DOHH2 (cell line): Measurements from ENCODE around the gene RETREG1.

Source experiments
- H3F3A ChIP-seq: fragments of 200-600 bp; sonication (generic), shearing (Covaris generic); 2 replicates; pipeline ENCODE4 v1.6.0; 2016; ENCODE audit warnings: antibody characterized with exemption, mild to moderate bottlenecking; ENCODE audit not compliant: control insufficient read depth, insufficient read depth
- H3K27ac ChIP-seq: fragments of 200-600 bp; sonication (generic); 2 replicates; pipeline ENCODE4 v1.5.1; 2014; ENCODE audit warnings: low read depth, mild to moderate bottlenecking, low read length, moderate library complexity
- H3K27me3 ChIP-seq: fragments of 200-600 bp; sonication (generic); 2 replicates; pipeline ENCODE4 v1.6.1; 2014; ENCODE audit warnings: mild to moderate bottlenecking, low read length, mixed read lengths; ENCODE audit not compliant: control insufficient read depth
- H3K36me3 ChIP-seq: fragments of 200-600 bp; sonication (generic); 2 replicates; pipeline ENCODE4 v1.6.1; 2014; ENCODE audit warnings: mild to moderate bottlenecking, low read length, moderate library complexity, mixed read lengths; ENCODE audit not compliant: control insufficient read depth
- H3K4me1 ChIP-seq: fragments of 200-600 bp; sonication (generic); 2 replicates; pipeline ENCODE4 v1.6.1; 2014; ENCODE audit warnings: mild to moderate bottlenecking, low read length, mixed read lengths; ENCODE audit not compliant: control insufficient read depth
- H3K4me2 ChIP-seq: fragments of 200-600 bp; sonication (generic); 2 replicates; pipeline ENCODE4 v1.6.0; 2014; ENCODE audit warnings: mild to moderate bottlenecking, low read length, moderate library complexity
- H3K4me3 ChIP-seq: fragments of 200-600 bp; sonication (generic); 2 replicates; pipeline ENCODE4 v1.5.1; 2014; ENCODE audit warnings: mild to moderate bottlenecking, low read length, mixed read lengths
- H3K79me2 ChIP-seq: fragments of 200-600 bp; sonication (generic); 2 replicates; pipeline ENCODE4 v1.6.1; 2014; ENCODE audit warnings: mild to moderate bottlenecking, low read length, mixed read lengths; ENCODE audit not compliant: control insufficient read depth
- H3K9me2 ChIP-seq: fragments of 200-600 bp; sonication (generic); replicated peaks from 2 replicates; pipeline ENCODE4 v1.6.1; 2014; ENCODE audit warnings: mild to moderate bottlenecking, low read length, mixed read lengths; ENCODE audit not compliant: control insufficient read depth
- H3K9me3 ChIP-seq: fragments of 200-600 bp; sonication (generic); 2 replicates; pipeline ENCODE4 v1.6.1; 2014; ENCODE audit warnings: antibody characterized with exemption, low read length, mixed read lengths; ENCODE audit not compliant: control insufficient read depth, insufficient read depth
- H4K20me1 ChIP-seq: fragments of 200-600 bp; sonication (generic); 2 replicates; pipeline ENCODE4 v1.6.0; 2014; ENCODE audit warnings: low read depth, mild to moderate bottlenecking, antibody characterized with exemption, low read length, moderate library complexity; ENCODE audit not compliant: control insufficient read depth, insufficient read depth
- EZH2phosphoT487 ChIP-seq: fragments of 200-600 bp; sonication (generic); IDR thresholded peaks from 2 replicates; pipeline ENCODE4 v1.6.1; 2017; ENCODE audit warnings: borderline replicate concordance, mild to moderate bottlenecking, antibody characterized with exemption, low read length, moderate library complexity, mixed read lengths
- TF ChIP-seq, protein P1 (sequence below): fragments of 200-600 bp; sonication (generic); IDR thresholded peaks from one replicate; pipeline ENCODE4 v1.5.1; 2014; ENCODE audit warnings: antibody characterized with exemption, mild to moderate bottlenecking, low read depth, low read length; ENCODE audit not compliant: poor library complexity, severe bottlenecking

The RETREG1 gene

DNA sequence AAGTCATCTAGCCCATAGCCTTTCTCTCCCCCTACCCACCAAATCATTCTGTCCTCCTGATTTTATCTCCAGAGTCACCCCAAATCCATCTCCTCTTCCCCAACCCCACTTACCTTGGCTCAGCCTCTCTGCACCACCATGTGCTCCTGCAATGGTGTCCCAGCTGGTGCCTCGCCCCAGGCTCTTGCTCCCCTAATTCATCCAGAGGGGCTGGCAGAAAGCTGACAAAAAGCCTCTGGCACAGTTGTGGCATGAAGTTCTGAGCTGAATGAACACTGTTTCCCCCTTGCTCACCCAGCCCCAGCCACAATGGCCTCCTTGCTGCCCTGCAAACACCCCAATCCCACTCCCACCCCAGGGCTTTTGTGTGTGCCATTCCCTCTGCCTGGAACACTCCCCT lies 10.2 kb downstream of the RETREG1 start:
- Histone ChIP-seq H3F3A (no peaks in the 10 kb centered on the region), H3K9me2 (no peaks in the 10 kb centered on the region), H3K36me3 (no peaks in the 10 kb centered on the region), H3K4me3 (no peak overlapping the region), H3K27ac (no peak overlapping the region), H3K4me1 (no peaks in the 10 kb centered on the region), H3K27me3 (peaks cover 2% of the 10 kb centered on the region; the same call in 1 of the 2 replicates), H4K20me1 (no peaks in the 10 kb centered on the region), H3K4me2 (no peak overlapping the region), H3K79me2 (no peaks in the 10 kb centered on the region), H3K9me3 (no peaks in the 10 kb centered on the region)
- TF ChIP-seq, protein P1, sequence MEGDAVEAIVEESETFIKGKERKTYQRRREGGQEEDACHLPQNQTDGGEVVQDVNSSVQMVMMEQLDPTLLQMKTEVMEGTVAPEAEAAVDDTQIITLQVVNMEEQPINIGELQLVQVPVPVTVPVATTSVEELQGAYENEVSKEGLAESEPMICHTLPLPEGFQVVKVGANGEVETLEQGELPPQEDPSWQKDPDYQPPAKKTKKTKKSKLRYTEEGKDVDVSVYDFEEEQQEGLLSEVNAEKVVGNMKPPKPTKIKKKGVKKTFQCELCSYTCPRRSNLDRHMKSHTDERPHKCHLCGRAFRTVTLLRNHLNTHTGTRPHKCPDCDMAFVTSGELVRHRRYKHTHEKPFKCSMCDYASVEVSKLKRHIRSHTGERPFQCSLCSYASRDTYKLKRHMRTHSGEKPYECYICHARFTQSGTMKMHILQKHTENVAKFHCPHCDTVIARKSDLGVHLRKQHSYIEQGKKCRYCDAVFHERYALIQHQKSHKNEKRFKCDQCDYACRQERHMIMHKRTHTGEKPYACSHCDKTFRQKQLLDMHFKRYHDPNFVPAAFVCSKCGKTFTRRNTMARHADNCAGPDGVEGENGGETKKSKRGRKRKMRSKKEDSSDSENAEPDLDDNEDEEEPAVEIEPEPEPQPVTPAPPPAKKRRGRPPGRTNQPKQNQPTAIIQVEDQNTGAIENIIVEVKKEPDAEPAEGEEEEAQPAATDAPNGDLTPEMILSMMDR: no peak
- TF ChIP-seq EZH2phosphoT487: no peak

DNA sequence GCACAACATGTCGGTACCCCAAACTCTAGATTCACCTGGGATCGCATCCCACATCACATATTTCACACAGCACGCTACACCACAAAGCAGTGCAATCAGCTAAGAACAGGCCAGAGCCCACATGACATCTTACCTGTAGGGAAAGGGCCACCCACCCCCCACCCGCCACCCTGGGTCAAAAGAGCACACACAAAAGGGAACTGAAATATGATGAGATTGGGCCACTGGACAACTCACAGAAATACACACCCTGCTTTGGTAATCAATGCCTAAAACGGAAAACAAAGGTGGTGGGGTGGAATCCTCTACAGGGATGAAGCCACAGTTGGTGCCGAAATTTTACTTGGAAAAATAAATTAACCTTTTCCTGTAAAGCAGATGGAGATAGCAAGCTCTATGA lies 13.1 kb downstream of the RETREG1 start:
- H3K27me3 ChIP-seq: peaks cover 2% of the 10 kb centered on the region; the same call in 1 of the 2 replicates
- no peaks in the 10 kb centered on the region for H3K36me3 ChIP-seq
- peaks cover 3% of the 10 kb centered on the region; the same call in 1 of the 2 replicates for H3K4me1 ChIP-seq
- H3F3A ChIP-seq: no peaks in the 10 kb centered on the region
- H3K79me2 ChIP-seq: no peaks in the 10 kb centered on the region
- H4K20me1 ChIP-seq: no peaks in the 10 kb centered on the region
- TF ChIP-seq, protein P1: no peak
- no peak for TF ChIP-seq EZH2phosphoT487
- H3K4me3 ChIP-seq: no peak overlapping the region
- no peak overlapping the region for H3K4me2 ChIP-seq
- no peak overlapping the region for H3K27ac ChIP-seq
- no peaks in the 10 kb centered on the region for H3K9me3 ChIP-seq
- H3K9me2 ChIP-seq: no peaks in the 10 kb centered on the region

DNA sequence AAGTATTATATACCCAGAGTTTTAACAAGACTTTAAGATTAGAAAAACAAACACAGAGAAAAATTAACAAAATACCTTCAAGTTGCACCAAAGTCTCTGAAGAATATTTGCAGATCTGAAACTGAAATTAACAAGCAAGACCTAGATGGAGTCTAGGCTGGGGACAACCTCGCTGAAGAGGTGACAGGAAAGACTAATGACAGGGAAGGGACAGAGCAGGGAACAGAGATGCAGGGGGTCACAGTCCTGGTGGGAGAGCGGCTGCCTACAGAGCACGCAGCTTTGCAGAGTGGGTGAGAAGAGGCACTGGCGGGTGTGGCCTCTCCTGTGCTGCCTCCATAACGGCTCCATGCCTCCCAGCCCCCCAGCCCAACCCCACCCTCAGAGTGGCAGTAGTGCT lies 13.5 kb downstream of the RETREG1 start:
- H3K4me3 ChIP-seq: no peak overlapping the region
- no peaks in the 10 kb centered on the region for H3K36me3 ChIP-seq
- no peak overlapping the region for H3K27ac ChIP-seq
- no peaks in the 10 kb centered on the region for H3K9me2 ChIP-seq
- H4K20me1 ChIP-seq: no peaks in the 10 kb centered on the region
- H3K4me2 ChIP-seq: no peak overlapping the region
- peaks cover 3% of the 10 kb centered on the region; the same call in 1 of the 2 replicates for H3K4me1 ChIP-seq
- no peaks in the 10 kb centered on the region for H3F3A ChIP-seq
- TF ChIP-seq, protein P1: no peak
- TF ChIP-seq EZH2phosphoT487: no peak
- H3K9me3 ChIP-seq: no peaks in the 10 kb centered on the region
- peaks cover 2% of the 10 kb centered on the region; the same call in 1 of the 2 replicates for H3K27me3 ChIP-seq
- no peaks in the 10 kb centered on the region for H3K79me2 ChIP-seq

DNA sequence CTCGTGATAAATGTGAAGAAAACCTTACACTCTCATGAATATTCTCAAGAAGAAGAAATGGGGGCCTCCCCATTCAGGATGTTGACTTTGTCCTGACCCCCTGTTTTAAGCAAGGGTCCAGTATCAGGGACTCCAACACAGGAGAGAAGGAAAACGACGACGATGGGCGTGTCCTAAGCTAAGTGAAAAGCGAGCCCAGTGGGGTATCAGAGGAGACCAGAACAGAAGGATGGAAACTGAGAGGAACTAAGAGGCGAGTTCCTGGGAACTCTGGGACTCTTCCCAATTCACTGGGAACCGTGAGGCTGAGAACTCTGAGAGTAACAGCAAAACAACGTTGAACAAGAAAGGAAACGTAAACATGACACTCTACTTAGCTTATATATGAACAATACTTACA lies 14.6 kb downstream of the RETREG1 start:
- Histone ChIP-seq H3K36me3 (no peaks in the 10 kb centered on the region), H3K27me3 (peaks cover 2% of the 10 kb centered on the region; the same call in 1 of the 2 replicates), H4K20me1 (no peaks in the 10 kb centered on the region), H3K27ac (no peak overlapping the region), H3K4me1 (peaks cover 3% of the 10 kb centered on the region; the same call in 1 of the 2 replicates), H3F3A (no peaks in the 10 kb centered on the region), H3K4me2 (no peak overlapping the region), H3K9me3 (no peaks in the 10 kb centered on the region), H3K79me2 (no peaks in the 10 kb centered on the region), H3K4me3 (no peak overlapping the region), H3K9me2 (no peaks in the 10 kb centered on the region)
- no peak for TF ChIP-seq EZH2phosphoT487
- TF ChIP-seq, protein P1: no peak
